ENCODE data around the gene PTPRH.

The PTPRH gene

DNA sequence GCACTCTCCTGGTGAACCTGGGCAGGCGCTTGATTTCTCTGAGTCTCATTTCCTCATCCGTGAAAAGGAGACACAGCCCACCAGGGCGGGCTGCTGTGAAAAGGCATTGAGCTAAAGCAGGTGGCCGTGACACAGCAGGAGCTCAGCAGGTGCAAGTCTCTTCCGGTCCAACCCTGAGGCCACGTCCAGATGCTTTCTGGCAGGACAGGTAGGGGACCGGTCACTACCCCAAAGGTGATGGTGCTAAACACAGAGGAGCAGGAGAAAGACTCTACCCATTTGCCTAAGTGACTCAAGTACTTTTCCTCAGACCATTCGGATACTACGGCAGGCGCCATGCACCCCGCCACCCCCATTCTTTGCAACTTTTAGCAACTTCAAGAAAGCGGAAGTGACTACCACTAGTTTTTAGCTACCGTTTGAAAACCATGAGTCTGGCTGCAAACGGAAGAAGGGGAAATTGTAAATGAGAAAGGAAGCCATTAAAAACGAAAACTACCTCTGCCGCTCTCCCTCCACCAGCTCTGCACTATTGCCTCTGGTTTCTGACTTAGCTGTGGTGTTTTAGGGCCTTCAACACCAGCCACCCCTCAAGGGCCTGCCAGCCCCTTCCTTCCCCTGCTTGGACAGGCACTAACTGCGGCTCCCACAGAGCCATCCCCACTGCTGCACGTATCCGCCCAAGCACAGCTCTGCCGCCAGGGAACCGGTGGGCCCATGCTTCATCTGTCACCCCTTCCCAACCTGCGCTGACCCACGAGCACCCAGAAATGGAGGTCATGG lies 44.7 kb upstream of the PTPRH start:
- no peak overlapping the region for H3K4me3 ChIP-seq (ENCODE audit: low read length)
- DNase-seq (ENCODE audit: low read depth), result no peak
- TF ChIP-seq, protein P1, sequence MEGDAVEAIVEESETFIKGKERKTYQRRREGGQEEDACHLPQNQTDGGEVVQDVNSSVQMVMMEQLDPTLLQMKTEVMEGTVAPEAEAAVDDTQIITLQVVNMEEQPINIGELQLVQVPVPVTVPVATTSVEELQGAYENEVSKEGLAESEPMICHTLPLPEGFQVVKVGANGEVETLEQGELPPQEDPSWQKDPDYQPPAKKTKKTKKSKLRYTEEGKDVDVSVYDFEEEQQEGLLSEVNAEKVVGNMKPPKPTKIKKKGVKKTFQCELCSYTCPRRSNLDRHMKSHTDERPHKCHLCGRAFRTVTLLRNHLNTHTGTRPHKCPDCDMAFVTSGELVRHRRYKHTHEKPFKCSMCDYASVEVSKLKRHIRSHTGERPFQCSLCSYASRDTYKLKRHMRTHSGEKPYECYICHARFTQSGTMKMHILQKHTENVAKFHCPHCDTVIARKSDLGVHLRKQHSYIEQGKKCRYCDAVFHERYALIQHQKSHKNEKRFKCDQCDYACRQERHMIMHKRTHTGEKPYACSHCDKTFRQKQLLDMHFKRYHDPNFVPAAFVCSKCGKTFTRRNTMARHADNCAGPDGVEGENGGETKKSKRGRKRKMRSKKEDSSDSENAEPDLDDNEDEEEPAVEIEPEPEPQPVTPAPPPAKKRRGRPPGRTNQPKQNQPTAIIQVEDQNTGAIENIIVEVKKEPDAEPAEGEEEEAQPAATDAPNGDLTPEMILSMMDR (conservative IDR thresholded peaks at IDR 0.05; ENCODE audit: low read length), result no peak

DNA sequence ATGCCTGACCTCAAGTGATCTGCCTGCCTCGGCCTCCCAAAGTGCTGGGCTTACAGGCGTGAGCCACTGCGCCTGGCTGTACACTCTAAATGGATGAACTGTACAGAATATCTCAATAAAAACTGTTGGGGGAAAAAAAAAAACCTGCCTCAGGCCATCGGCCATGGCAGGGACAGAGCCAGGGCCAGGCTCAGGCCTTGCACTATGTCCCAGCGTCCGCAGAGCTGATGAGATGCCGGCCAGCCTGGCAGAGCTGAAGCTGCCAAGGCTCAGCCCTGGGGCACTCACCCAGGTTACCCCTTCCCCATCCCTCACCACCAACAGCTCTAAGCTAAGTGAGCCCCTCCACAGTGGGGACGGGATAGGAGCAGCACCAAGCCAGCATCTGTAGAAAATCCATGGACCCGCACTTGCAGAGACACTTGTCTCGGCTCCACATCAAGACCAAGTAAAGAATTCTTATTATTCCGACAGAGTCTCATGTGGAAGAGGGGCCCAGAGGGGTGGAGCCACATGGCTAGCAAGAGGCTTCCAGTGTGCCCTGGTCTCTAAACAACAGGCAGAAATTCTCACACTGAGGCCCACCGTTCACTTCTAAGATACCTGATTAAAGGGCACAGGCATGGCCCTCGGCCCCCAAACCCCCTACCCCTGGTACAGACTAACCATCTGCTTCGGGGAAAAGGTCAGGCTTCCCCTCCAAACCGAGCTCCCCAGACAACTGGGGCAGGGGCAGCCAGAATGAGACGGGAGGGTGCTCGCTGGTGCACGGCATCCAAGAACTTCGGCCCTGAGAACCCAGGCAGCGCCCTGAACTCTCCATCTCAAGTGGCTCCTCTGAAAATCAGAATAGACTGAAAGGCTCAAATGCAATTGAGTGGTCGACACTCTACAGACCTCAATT lies 43.7 kb upstream of the PTPRH start:
- H3K4me3 ChIP-seq (ENCODE audit: low read length), result no peak overlapping the region
- no peak for DNase-seq (ENCODE audit: low read depth)
- TF ChIP-seq, protein P1 (conservative IDR thresholded peaks at IDR 0.05; ENCODE audit: low read length), result no peak

DNA sequence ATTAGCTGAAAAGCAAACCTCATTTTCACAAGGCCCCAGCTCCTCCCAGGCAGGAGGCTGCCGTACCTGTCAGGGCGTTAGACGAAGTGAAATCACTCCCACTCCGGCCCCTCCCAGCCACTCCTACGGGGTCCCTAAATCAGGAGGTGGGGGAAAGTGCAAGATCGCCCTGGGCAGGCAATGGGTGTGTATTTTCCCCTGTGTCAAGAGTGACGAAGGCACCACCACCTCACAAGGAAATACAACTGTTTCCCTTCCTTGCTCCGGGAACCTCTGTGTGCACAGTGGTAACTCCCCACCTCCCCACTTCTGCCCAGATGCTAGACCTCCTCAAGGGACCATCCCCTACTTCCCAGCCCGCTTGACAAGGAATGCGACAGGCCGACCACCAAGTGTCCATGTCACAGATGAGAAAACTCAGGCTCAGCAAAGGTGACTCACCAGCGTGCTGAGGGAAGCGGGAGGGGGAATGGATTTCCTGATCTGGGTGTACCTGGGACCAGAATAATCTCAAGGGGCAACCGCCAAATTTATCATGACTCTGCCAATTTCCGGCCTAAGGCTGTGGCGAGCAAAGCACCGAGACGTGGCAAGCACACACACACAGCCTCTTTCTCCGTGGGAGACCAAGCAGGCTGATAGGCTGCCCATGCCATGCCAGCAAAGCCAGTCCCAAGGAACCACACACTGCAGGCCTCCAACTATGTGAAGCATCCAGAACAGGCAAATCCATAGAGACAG lies 42.2 kb upstream of the PTPRH start:
- TF ChIP-seq, protein P1 (conservative IDR thresholded peaks at IDR 0.05; ENCODE audit: low read length), result no peak
- no peak for DNase-seq (ENCODE audit: low read depth)
- H3K4me3 ChIP-seq (ENCODE audit: low read length), result no peak overlapping the region

DNA sequence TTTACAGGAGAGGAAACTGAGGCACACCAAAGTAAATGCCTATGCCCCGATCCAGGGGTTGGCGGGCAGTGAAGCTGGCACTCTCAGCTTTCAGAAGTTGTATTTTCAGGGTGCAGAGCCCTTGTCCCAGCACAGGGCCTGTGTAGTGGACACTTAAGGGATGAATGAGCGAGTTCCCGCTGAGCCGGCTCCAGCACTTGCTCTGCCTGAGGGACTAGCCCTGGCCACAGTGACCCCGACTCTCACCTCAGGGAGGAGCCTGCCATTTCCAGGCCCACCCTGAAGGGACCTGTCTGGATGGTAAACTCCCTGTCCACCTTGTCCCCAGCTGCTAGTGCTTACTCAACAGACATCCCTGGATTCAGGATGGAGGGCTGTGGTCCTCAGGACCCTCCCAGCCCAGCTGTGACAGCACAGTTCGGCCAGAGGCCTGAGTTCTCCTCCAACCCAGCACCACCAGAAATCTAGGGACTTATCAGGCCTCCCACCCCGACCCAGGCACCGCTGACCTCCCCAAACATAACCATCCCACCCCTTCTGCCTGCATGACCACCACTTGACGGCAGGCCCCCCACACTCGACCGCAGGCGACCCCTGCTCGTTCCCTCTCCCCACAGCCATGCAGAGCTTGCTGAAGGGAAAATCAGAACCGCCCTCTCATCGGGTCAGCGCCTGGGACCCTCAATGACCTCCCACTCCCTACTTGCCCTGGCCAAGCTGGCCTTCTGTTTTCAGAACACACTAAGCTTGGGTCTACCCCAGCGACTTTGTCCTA lies 41.1 kb upstream of the PTPRH start:
- no peak overlapping the region for H3K4me3 ChIP-seq (ENCODE audit: low read length)
- DNase-seq (ENCODE audit: low read depth), result no peak
- TF ChIP-seq, protein P1 (conservative IDR thresholded peaks at IDR 0.05; ENCODE audit: low read length), result no peak

DNA sequence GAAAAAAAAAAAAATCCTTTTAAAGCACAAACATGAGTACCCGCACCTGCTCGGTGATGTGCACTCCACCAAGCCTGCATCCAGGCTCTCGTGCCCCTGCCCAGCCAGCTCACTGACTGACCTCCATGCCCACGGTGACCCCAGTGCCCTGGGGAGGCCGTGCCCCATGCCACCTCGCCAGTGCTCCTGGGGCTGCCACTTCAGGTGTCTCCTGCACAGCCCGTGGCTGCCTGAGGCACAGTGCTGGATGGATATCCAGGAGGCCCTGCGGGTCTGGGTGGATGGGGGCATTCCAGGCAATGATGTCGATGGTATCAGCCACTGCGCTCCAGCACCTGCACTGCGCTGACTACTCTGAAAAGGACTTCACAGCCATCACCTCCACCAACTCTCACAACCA lies 40.5 kb upstream of the PTPRH start:
- H3K4me3 ChIP-seq (ENCODE audit: low read length), result no peak overlapping the region
- DNase-seq (ENCODE audit: low read depth), result no peak
- TF ChIP-seq, protein P1 (conservative IDR thresholded peaks at IDR 0.05; ENCODE audit: low read length), result no peak

DNA sequence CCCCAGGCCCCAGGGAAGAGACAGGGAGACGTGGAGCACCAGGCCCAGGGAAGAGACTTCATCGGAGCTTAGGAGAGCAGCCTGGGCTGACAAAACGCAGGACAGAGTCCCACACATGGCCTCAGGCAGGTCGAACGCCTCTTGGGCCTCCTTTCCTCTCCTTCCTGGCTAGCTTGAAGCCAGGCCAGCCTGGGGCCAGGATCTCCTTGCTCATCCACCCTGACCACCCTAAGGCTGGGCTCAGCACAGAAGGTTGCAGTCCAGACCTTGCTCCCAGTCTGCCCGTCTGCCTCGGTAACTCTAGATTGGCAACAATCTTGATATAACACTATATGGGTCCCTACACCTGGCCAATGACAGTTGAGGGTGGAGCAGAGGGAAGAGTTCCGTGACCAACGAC lies 39.4 kb upstream of the PTPRH start:
- H3K4me3 ChIP-seq (ENCODE audit: low read length), result no peak overlapping the region
- no peak for DNase-seq (ENCODE audit: low read depth)
- TF ChIP-seq, protein P1 (conservative IDR thresholded peaks at IDR 0.05; ENCODE audit: low read length), result no peak

Measured in AG10803 (cell line).